ENCODE measurements around the gene MAGEB5. TPM values are rescaled to one million over a fixed set of nuclear protein-coding genes. Genes with fewer than 3 reads are reported as not detected.
"Not testable (repeated sequence)": the region's sequence is repeated elsewhere in the genome, so short reads cannot be mapped to it uniquely, and the experiment has no call there.

The MAGEB5 gene, protein sequence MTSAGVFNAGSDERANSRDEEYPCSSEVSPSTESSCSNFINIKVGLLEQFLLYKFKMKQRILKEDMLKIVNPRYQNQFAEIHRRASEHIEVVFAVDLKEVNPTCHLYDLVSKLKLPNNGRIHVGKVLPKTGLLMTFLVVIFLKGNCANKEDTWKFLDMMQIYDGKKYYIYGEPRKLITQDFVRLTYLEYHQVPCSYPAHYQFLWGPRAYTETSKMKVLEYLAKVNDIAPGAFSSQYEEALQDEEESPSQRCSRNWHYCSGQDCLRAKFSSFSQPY
- total RNA-seq = not detected

DNA sequence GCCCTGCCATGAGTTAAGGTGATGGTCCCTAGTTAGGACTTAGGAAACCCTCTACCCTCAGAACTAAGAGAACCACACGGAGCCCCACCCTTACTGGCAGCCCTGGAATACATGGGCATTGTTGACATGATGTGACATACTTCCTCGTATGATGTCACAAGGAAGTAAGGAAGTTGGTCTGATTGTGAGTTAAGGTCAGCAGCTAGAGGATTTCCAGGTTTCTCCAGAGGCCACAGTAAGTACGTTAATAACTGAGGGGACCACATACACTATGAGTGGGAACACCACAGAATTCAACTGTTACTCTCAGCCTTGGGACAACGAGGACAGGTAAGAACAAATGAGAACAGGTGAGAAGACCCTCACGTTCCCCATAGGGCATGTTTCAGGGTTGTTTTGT, at the start of gene MAGEB5:
Gene MAGEB5, plus strand, starts transcription at position 301 of the 400 bp plus-strand sequence. CDS start 1,133 bp downstream, outside the sequence.
- Mint-ChIP-seq H3K27ac (no peak within 1 kb of the TSS), H3K4me1 (ENCODE audit: low read depth) (no peaks in the 10 kb centered on the region), H3K27me3 (no peaks in the 10 kb centered on the region), H3K36me3 (no peaks in the 10 kb centered on the region), H3K4me3 (no peak within 1 kb of the TSS), H3K9me3 (no peaks in the 10 kb centered on the region)
- intact Hi-C loops (cut with micrococcal nuclease) = no loop called here
- ChIA-PET CTCF (no interaction called here), POLR2A (no interaction called here)
- no peak for DNase-seq

DNA sequence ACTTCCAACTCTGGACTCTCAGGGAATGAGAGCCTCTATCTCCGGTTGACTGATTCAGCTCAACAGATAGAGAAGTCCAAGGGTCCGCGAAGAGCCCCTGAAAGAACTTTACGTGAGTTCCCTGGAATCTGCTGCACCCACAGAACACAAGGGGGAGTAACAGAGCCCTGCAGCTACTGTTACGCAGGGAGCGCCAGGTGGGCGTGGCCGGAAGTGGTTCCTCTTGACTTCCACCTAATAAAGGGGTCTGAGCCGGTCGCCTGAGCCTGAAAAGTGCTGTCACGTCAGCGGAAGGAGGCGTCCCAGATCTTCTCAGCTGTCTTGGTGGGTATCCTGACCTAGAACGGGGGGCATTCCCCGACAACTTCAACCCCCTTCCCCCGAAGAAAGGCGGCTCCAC, 23.8 kb upstream of the MAGEB5 start, which contains the start of gene MAGEB6:
Gene MAGEB6, plus strand, starts transcription at position 237 of the 400 bp plus-strand sequence. CDS start 1,407 bp downstream, outside the sequence.
- no peaks in the 10 kb centered on the region for H3K27me3 Mint-ChIP-seq
- ChIA-PET CTCF (no interaction called here), POLR2A (no interaction called here)
- no peak within 1 kb of the TSS for H3K4me3 Mint-ChIP-seq
- no peaks in the 10 kb centered on the region for H3K4me1 Mint-ChIP-seq (ENCODE audit: low read depth)
- no peaks in the 10 kb centered on the region for H3K36me3 Mint-ChIP-seq
- no peak for DNase-seq
- no peak within 1 kb of the TSS for H3K27ac Mint-ChIP-seq
- H3K9me3 Mint-ChIP-seq = no peaks in the 10 kb centered on the region
- intact Hi-C loops (cut with micrococcal nuclease) = no loop called here

DNA sequence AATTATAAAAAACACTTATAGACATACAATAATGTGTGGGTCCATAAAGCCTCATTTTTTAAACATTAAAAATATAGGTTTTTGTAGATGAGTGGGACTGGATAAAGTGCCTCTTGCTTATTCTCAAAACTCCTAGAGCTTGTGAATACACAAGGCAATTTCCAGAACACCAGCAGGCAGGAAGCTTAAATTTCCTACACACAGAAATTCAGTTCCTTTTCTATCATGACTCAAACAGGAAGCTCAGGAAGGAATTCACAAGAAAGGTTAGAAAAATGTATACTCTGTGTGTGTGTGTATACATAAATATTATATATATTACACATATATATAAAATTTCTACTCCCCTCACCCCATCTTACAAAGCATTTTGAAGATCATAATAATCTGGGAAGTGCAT, 12.4 kb upstream of the MAGEB5 start:
- Mint-ChIP-seq H3K4me1 (ENCODE audit: low read depth) (no peaks in the 10 kb centered on the region), H3K4me3 (no peak overlapping the region), H3K27me3 (no peaks in the 10 kb centered on the region), H3K27ac (no peak overlapping the region), H3K36me3 (no peaks in the 10 kb centered on the region), H3K9me3 (no peaks in the 10 kb centered on the region)
- DNase-seq = no peak
- POLR2A ChIA-PET = no interaction called here
- intact Hi-C loops (cut with micrococcal nuclease) = no loop called here
- CTCF ChIA-PET = no interaction called here

DNA sequence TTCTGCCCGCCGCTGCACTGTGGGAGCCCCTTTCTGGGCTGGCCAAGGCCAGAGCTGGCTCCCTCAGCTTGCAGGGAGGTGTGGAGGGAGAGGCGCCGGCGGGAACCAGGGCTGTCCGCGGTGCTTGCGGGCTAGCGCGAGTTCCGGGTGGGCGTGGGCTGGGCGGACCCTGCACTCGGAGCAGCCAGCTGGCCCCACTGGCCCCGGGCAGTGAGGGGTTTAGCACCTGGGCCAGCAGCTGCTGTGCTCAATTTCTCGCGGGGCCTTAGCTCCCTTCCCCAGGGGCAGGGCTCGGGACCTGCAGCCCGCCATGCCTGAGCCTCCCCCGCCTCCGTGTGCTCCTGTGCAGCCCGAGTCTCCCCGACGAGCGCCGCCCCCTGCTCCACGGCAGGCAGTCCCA, 11.3 kb upstream of the MAGEB5 start:
- H3K9me3 Mint-ChIP-seq; H3K4me3 Mint-ChIP-seq; H3K27ac Mint-ChIP-seq; H3K27me3 Mint-ChIP-seq; DNase-seq; CTCF ChIA-PET; H3K36me3 Mint-ChIP-seq; H3K4me1 Mint-ChIP-seq (ENCODE audit: low read depth); intact Hi-C loops (cut with micrococcal nuclease); POLR2A ChIA-PET: not testable (repeated sequence)

DNA sequence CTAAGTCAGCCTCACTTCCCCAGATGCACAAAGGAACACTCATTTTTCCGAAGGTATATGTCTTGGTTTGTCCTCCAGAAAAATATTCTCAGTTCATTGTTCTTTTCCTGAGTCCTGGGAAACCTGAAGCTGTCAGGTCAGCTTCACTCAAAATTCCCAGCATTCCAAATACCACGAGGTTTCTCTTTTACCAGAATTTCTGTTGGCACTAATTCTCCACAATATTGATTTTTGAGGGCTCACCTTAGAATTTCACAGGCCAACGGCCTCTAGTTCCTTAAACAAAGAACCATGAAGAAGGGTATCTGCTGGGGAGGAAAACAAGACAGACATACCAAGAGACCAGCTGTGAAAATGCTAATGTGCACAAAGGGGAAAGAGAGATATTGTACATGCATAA, 8.0 kb upstream of the MAGEB5 start:
- intact Hi-C loops (cut with micrococcal nuclease) = no loop called here
- Mint-ChIP-seq H3K9me3 (no peaks in the 10 kb centered on the region), H3K4me1 (ENCODE audit: low read depth) (no peaks in the 10 kb centered on the region), H3K27me3 (no peaks in the 10 kb centered on the region), H3K4me3 (no peak overlapping the region), H3K27ac (no peak overlapping the region), H3K36me3 (no peaks in the 10 kb centered on the region)
- POLR2A ChIA-PET = no interaction called here
- DNase-seq = no peak
- CTCF ChIA-PET = no interaction called here

DNA sequence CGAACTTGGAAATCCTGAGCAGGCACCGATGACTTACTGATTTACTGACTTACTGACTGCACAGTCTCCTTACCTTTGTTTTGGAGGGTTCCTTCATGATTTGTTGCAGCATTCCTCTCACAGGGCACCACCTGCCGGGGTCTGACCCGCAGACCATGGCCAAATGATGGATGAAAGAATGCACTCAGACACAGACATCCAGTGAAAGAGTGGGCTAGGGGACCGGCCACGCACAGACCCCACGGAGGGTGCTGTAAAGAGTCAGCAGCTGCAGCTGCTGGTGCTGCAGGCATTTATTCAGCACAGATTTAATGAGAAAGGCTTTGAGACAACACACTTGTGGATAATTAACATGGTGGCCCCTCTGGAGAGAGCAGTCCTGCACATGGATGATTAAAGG, 3.4 kb downstream of the MAGEB5 start:
- H3K9me3 Mint-ChIP-seq = no peaks in the 10 kb centered on the region
- ChIA-PET CTCF (no interaction called here), POLR2A (no interaction called here)

DNA sequence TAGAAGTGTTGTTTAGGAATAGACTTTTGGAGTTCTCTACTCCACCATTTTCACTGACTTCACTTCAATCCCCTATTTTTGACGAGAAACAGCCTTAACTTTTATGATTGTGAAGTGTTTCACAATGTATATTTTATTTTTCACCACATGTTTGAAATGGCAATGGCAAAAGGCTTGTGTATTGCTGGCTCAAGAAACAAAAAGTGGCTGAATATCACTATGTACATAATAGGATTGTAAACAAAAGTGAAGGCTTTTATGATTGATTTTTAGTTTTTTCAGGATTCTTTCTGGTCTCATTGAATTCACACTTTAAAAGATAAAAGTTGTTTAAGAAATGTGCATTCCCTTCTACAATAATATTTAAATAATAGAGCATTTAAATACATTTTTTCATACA, 18.2 kb downstream of the MAGEB5 start:
- intact Hi-C loops (cut with micrococcal nuclease) = no loop called here
- DNase-seq = no peak
- Mint-ChIP-seq H3K27me3 (no peaks in the 10 kb centered on the region), H3K4me3 (no peak overlapping the region), H3K4me1 (ENCODE audit: low read depth) (no peaks in the 10 kb centered on the region), H3K36me3 (no peaks in the 10 kb centered on the region), H3K9me3 (peaks cover 3% of the 10 kb centered on the region), H3K27ac (no peak overlapping the region)
- CTCF ChIA-PET = no interaction called here
- POLR2A ChIA-PET = no interaction called here

More for the DNA sequence above, 3.4 kb downstream of the MAGEB5 start:
- Mint-ChIP-seq H3K27ac (no peak overlapping the region), H3K4me3 (no peak overlapping the region), H3K36me3 (no peaks in the 10 kb centered on the region), H3K27me3 (no peaks in the 10 kb centered on the region), H3K4me1 (ENCODE audit: low read depth) (no peaks in the 10 kb centered on the region)
- intact Hi-C loops (cut with micrococcal nuclease) = no loop called here
- no peak for DNase-seq

DNA sequence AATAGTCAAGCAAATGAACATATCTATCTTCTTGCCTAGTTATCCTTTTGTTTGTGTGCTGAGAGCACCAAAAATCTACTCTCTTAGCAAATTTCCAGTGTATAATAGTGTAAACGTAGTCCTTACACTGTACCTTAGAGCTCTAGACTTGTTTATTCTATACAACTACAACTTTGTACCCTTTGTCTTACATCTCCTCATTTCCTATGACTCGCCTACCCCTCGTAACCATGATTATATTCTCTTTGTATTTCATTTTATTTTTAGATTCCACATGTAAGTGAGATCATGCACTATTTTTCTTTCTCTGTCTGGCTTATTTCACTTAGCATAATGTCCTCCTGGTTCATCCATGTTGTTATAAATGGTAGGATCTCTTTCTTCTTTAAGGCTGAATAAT, 37.6 kb downstream of the MAGEB5 start:
- Mint-ChIP-seq H3K27ac (no peak overlapping the region), H3K4me1 (ENCODE audit: low read depth) (no peaks in the 10 kb centered on the region), H3K36me3 (no peaks in the 10 kb centered on the region), H3K27me3 (no peaks in the 10 kb centered on the region), H3K4me3 (no peak overlapping the region), H3K9me3 (no peaks in the 10 kb centered on the region)
- intact Hi-C loops (cut with micrococcal nuclease) = no loop called here
- ChIA-PET POLR2A (no interaction called here), CTCF (no interaction called here)
- DNase-seq = no peak

DNA sequence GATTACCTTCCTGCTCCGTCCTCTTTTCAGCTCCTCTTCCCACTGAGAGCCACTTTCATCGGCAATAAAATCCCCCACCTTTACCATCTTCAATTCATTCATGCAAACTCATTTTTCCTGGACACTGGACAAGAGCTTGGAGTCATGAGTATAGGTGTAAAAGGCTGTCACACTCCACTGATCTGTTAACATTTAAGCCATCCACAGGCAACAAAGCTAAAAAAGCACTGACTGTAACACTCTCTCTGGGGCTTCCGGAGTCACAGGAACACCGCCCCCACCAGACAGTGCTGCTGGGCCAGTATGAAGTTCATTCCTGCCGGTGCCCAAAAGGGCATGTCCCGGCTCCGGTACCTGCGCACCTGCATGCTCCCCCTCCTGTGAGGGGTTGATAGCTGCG, 38.5 kb downstream of the MAGEB5 start:
- CTCF ChIA-PET = no interaction called here
- intact Hi-C loops (cut with micrococcal nuclease) = no loop called here

DNA sequence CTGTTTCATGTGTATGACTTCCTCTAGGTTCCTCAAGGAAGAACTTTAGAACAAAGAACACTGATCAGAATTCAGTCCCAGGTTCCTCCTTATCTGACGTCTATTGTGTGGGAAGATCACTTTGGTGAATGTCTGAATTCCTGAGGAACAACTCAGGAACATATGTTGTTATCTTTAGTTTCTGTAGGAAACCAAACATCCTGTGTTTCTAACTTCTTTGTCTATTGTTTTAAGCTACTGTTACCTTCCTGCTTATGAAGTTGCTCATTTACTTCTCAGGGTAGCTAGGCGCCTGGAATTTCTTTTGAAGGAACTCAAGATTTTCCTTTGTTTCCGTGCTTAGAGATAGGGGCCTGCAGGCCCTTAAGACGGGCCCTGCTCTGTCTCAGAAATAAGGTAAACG, 46.2 kb downstream of the MAGEB5 start:
- Mint-ChIP-seq H3K4me3 (no peak overlapping the region), H3K9me3 (no peaks in the 10 kb centered on the region), H3K4me1 (ENCODE audit: low read depth) (no peaks in the 10 kb centered on the region), H3K27ac (no peak overlapping the region), H3K27me3 (no peaks in the 10 kb centered on the region), H3K36me3 (no peaks in the 10 kb centered on the region)
- ChIA-PET CTCF (no interaction called here), POLR2A (no interaction called here)
- DNase-seq = no peak
- intact Hi-C loops (cut with micrococcal nuclease) = no loop called here

More for the DNA sequence above, 38.5 kb downstream of the MAGEB5 start:
- POLR2A ChIA-PET = no interaction called here
- Mint-ChIP-seq H3K27ac (no peak overlapping the region), H3K4me3 (no peak overlapping the region), H3K36me3 (no peaks in the 10 kb centered on the region), H3K4me1 (ENCODE audit: low read depth) (no peaks in the 10 kb centered on the region), H3K9me3 (no peaks in the 10 kb centered on the region), H3K27me3 (no peaks in the 10 kb centered on the region)
- DNase-seq = no peak

Other genes starting within 250 kb of the MAGEB5 start
- not detected for gene MAGEB18, start 77.8 kb upstream of the MAGEB5 start, total RNA-seq
- gene MAGEB6B, start 55.6 kb upstream of the MAGEB5 start, total RNA-seq = not detected
- gene MAGEB6, start 23.7 kb upstream of the MAGEB5 start, total RNA-seq = not detected

Measured in activated CD4-positive, alpha-beta memory T cell treated with anti-CD3 and anti-CD28 coated beads for 36 hours (primary cell).